Urothelium cell line (cell line): ENCODE data around the gene GALNT11.
"Not testable (repeated sequence)": the region's sequence is repeated elsewhere in the genome, so short reads cannot be mapped to it uniquely, and the experiment has no call there.

Experiments used
- DNase-seq: peaks from one replicate; pipeline ENCODE4 v3.0.0; 2011; ENCODE audit warnings: low spot score, mixed read lengths
- FAIRE-seq: peaks from 2 replicates; lab custom pipeline; 2011; peaks lifted over from hg19 to GRCh38; lab: Jason Lieb, UNC

Gene GALNT11

DNA sequence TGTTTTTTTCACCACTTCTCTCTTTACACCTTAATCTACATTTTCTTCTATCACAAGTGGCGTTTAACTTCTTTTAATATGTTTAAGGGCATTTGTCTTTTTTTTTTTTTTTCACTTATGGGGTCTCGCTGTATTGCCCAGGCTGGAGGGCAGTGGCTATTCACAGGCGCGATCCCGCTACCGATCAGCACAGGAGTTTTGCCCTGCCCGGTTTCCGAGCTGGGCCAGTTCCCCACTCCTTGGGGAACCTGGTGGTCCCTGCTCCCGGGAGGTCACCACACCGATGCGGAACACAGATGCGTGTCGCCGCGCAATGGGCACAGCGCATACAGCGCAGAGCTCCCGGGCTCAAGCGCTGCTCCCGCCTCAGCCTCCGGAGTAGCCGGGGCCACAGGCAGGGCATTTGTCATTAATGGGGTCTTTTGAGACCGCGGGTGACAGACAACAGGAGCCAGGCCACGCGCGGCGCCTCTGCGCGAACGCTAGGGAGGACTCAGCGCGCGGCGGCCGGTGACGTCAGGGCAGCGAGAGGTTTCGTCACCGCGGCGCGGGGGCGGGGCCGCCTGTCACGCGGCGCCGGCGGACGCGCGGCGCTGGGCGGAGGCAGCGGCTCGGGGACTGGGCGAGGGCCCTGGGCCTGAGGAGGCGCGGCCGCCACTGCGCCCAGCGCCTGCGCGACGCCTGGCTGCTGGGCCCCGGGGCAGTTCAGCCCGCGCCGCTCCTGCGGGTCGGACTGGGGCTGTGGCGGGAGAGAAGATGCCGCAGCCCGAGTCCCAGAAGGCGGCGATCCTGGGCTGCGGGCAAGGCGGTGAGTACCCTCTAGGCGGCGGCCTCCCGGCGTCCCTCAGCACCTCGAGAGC is at the start of gene GALNT11:
Gene GALNT11 (plus strand): TSS at position 598 of the 860 bp plus-strand sequence. CDS start 68,554 bp downstream, outside the sequence.
- no peak for FAIRE-seq
- peak; percentile 75 for DNase-seq

DNA sequence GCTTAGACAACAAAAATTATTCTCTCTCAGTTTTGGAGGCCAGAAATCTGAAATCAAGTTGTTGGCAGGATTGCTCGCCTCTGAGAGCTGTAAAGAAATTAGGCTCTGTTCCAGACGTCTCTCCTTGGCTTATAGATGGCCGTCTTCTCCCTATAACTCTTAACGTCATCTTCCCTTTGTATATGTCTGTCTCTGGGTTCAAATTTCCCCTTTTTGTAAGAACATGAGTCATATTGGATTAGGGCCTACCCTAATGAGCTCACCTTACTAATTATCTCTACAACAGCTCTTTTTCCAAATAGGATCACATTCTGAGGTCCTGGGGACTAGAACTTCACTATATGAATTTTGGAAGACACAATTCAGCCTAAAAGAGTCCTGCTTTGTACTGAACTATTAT is 46.9 kb upstream of the GALNT11 start:
- FAIRE-seq (no peak), DNase-seq (no peak)

DNA sequence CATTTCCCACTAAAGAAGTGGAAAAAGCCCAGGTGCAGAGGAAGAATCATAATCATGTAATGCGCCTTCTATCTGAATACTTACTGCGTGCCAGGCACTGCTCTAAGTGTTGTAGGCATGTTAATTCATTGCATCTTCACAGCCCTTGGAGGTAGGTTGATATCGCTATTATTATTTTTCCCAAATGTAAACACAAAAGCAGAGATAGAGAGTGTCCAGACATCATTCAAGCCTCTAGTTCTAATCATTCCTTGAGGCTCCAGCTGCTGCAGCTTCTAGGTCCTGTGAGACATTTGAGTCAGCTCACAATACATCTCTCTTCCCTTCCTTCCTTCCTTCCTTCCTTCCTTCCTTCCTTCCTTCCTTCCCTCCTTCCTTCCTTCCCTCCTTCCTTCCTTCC is 44.3 kb upstream of the GALNT11 start:
- FAIRE-seq (no peak), DNase-seq (no peak)

DNA sequence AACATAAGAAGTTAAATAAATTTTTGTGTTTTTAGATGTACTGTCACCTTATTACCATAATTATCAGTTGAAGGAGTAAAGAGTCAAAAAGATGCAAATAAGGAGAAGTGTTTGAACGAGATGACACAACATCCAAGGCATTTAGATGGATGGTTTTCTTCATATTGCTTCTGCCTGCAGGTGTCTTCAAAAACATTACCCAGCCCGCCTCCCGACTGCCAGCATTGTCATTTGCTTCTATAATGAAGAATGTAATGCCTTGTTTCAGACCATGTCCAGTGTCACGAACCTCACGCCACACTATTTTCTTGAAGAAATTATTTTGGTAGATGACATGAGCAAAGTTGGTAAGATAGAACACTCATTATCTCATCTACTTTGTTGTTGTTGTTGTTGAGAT is 42.7 kb upstream of the GALNT11 start:
- DNase-seq: no peak
- no peak for FAIRE-seq

DNA sequence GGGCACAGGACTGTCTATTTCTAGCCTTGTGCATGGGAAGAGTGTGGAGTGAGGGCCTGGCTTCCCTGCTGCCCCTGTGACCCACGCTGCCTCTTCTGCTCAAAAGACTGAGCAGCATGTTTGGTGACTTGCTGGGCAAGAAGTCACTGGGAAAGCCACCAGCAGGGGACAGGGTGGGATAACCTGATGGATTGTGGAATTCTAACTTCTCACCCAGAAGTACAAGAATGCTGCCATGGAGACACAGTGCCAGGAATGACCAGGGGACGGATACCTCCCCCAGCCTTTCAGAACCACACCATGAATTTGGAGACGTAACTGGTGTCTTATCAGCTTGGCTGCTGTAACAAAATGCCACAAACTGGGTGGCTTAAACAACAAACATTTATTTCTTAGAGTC is 40.9 kb upstream of the GALNT11 start:
- no peak for DNase-seq
- FAIRE-seq: no peak

DNA sequence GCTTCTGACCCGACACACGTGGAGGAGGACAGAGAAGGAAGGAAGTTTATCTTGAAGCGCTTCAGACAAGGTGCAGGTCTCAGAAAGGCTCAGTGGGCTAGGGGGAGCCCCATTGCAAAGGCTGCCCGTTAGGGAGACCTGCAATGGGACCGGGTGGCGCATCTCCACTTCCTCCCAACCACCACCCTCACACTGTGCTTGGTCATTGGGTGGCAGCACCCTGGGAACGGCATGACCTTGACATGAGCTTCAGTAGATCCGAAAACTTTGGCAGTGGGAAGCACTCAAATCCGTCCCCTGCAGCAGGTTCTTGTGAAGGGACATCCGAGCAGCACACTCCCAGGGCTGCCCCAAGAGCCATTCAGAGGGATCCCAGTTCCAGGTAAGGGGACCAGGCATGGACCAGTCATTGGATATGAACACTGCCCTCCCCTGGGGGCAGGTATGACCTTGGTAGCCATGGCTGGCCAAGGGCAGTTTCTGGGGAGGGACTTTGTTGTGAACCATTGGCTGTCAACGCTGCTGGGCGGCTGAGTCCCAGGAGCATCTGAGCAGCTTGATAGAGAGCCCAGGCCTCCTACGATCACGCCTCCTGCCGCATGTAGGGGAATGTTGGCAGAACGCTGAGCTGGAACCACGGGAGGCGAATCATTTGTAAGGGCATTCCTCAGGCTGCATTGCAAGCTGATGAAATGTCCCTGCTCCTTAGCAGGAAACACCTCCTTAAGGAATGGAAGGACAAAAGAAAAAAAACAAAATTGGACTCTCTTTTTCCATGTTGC is 37.5 kb upstream of the GALNT11 start:
- no peak for FAIRE-seq
- no peak for DNase-seq

DNA sequence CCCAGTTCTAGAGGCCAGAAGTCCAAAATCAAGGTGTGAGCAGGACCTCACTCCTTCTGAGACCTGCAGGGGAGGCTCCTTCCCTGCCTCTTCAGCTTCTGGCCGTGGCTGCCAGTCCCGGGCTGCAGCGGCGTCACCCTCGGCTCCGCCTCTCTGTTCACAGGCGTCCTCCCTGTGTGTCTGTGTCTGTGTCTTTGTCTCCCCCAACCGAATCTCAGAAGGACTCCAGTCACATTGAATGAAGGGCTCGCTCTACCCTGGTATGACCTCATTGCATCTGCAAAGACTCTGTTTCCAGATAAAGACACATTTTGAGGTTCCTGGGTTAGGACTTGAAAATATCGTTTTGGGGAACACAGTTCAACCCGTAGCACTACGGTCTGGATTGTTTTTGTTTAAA is 33.1 kb upstream of the GALNT11 start:
- FAIRE-seq (no peak), DNase-seq (peak; percentile 11)

DNA sequence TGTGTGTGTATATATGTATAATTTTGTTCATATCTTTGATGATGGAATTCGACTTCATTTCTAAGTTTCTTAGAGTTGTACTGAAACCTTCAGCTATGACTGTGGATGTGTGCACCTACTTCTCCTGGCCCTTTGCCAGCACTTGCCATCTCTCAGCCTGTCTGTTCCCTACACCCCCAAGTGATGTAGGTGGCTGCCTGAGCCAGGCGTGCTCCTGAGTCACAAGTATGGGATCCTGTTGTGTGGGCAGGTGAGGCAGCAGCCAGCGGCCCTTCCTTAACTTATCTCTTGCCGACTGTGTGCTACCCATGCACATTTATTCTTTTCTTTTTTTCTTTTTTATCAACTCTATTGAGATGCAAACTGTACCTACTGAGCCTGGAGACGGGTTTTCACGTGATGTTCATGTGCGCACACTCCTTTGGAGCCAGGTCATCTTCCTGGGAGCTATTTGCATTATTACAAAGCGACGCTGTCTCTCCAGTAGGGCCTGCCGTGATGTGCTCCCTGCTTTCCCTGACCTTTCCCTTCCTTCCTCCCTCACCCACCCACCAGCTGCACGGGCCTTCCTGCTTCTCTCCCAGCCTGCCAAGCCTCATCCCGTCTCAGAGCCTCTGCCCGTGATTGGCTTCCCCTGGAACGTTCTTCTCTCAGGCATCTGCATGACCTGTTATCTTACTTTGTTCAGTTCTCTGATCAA is 31.3 kb upstream of the GALNT11 start:
- DNase-seq: no peak
- FAIRE-seq: no peak

DNA sequence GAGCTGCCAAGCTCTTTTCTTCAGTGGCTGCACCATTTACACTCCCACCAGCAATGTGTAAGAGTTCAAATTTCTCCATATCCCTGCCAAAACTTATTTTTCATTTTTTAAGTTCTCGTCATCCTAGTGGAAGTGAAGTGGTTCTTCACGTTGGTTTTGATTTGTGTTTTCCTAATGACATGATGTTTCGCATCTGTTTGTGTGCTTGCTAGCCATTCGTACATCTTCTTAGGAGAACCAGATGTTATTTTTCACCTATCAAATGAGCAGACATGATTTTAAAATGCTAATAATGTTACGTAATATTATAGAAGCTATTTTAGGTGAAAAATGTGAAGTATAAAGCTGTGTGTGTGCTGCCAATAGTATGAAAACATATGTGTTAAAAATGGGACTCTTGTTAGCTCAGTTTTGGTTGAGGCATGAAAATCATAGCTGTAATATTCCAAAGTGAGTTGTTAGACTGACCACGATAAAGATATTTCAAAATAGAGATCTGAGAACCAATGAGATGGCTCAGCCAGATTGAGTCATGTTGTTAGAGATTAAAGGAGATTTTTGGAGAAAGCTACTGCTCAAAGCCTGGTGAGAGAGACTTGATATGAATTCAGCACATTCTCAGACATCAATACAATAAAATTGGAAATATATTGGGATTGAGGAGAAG is 25.9 kb upstream of the GALNT11 start:
- DNase-seq: no peak
- FAIRE-seq: no peak

DNA sequence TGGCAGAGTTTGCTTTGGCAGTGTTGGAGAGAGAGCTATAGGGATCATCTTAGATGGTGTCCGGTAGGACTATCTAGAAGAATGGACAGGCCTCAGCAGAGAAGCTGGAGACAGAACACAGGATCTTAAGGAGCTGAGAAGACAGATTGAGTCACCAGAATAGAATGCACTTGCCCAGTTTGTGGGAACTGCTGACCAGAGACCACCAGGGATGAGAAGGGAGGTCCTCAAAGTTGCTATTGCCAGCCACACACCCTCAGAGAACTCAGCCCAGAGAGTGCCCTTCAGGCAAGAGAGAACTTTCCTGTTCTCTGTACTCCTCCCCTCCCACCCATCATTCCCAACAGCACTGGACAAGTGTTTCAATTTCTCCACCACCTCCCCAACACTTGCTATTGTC is 25.3 kb upstream of the GALNT11 start:
- FAIRE-seq (no peak), DNase-seq (no peak)

DNA sequence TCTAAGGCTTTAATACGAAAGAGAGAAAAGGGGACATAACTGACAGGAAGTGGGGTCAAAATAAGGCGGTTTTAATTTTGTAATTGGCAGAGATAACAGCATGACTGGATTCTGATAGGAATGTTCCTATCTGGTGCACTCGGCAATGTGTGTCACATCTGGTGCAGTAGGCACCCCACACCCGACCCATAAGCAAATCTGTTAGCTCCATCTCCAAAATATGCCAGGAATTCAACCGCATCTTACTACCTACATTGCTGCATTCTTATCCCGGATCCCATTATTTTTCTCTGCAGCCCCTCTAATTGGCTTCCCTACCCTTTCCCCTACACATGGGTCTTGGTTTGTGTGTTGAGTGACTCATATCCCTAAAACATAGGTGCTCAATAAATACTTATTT is 19.1 kb upstream of the GALNT11 start:
- FAIRE-seq (no peak), DNase-seq (peak; percentile 35)

DNA sequence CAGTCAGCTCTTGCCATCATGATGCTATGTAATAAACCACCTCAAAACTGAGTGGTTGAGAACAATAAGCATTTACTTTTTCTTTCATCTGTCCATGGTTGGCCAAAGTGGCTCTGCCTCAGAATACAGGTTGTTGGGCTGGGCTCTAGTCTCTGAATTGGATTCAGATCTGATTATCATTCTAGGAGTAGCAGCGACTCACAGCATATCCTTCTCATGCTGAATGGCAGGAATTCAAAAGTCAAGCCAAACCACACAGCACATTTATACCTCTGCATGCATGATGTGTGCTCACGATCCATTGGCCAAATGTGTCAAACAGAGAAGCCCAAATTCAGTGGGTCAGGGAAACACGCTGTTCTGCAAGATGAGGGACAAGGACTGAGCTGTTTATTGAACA is 13.6 kb upstream of the GALNT11 start:
- no peak for FAIRE-seq
- DNase-seq: no peak

DNA sequence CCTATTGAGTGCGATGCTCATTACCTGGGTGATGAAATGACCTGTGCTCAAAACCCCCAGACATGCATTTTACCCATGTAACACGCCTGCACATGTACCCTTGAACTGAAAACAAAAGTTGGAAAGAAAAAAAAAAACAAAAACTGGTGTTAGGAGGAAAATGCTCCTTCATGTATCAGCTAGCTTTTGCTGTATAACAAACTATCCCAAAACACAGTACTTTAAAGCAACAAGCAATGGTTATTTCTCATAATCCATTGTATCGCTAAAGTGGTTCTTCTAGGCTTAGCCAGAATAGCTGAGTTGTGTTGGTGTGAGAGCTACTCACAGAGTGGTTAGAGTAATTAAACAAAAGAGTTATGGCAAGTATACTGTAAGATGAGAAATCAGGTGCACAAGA is 12.2 kb upstream of the GALNT11 start:
- no peak for DNase-seq
- no peak for FAIRE-seq

DNA sequence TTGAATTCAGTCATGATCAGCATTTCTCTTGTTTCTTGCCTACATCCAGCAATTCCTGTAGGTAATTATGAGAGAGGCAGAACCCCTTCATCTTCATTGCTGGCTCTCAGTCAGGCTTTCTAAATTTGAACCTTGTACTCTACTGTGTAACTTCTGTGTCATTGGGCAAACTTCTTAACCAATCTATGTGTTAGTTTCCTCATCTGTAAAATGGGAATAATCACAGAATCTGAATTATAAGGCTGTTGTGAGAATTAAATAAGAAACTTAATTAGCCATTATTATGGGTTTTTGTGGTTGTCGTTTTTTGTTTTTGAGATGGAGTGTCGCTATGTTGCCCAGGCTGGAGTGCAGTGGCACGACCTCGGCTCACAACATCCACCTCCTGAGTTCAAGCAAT is 11.5 kb upstream of the GALNT11 start:
- FAIRE-seq (no peak), DNase-seq (no peak)

DNA sequence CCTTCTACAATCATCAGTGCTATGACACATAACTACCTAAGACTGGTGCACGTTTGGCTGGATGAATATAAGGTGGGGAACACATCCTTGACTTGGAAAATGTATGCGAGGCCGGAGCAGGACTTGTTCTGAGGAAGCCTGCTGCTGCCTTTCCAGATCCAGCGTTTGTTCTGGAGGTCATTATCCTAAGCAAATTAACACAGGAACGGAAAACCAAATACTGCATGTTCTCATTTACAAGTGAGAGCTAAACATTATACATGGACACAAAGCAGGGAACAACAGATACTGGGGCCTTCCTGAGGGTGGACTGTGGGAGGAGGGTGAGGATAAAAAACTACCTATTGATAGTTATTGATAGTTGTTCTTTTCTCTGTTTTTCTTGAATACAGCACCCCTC is 10.8 kb upstream of the GALNT11 start:
- no peak for FAIRE-seq

DNA sequence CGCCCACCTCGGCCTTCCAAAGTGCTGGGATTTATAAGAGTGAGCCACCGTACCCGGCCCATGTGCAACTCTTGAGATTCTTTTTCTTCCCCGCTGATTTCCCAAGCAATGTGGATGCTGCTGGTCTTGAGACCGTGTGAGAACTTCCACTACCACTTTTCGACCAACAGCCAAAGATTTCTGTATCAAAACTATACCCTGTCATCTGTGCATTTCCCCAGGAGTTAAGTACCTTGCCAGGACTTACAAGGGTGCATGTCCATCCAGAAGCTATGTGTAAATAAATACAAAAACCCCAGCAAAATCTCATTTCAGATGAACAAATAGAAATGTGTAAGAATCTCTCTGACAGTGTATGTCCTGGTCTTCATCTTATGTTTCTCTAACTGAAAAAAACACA is 9.9 kb upstream of the GALNT11 start:
- DNase-seq (no peak), FAIRE-seq (no peak)

More for the DNA sequence above, 10.8 kb upstream of the GALNT11 start:
- no peak for DNase-seq

DNA sequence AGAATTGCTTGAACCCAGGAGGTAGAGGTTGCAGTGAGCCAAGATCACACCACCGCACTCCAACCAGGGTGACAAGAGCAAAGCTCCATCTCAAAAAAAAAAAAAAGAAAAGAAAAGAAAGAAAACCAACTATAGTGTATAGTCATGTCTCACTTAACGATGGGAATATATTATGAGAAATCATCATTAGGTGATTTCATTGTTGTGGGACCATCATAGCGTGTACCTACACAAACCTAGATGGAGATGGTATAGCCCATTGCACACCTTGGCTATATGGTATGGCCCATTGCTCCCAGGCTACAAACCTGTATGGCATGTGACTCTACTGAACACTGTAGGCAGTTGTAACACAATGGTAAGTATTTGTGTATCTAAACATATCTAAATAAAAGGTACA is 8.5 kb upstream of the GALNT11 start:
- FAIRE-seq (no peak), DNase-seq (no peak)

DNA sequence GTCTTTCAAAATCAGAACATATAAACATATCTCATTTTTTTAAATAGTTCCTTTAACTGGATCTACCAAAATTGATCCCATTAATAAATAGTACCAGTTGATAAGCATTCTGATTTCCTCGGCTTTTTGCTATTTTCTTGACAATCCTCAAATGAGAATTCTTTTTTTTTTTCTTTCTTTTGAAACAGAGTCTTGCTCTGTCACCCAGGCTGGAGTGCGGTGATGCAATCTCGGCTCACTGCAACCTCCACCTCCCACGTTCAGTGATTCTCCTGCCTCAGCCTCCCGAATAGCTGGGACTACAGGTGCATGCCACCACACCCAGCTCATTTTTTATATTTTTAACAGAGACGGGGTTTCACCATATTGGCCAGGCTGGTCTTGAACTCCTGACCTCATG is 7.8 kb upstream of the GALNT11 start:
- not testable (repeated sequence) for FAIRE-seq, DNase-seq

DNA sequence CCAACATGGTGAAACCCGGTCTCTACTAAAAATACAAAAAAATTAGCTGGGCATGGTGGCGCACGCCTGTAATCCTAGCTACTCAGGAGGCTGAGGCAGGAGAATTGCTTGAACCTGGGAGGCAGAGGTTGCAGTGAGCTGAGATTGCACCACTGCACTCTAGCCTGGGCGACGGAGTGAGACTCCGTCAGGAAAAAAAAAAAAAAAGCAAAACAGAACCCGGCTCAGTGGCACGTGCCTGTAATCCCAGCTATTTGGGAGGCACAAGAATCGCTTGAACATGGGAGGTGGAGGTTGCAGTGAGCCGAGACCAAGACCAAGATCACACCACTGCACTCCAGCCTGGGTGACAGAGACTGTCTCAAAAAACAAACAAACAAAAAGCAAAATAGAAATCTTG is 3.7 kb upstream of the GALNT11 start:
- not testable (repeated sequence) for FAIRE-seq, DNase-seq

DNA sequence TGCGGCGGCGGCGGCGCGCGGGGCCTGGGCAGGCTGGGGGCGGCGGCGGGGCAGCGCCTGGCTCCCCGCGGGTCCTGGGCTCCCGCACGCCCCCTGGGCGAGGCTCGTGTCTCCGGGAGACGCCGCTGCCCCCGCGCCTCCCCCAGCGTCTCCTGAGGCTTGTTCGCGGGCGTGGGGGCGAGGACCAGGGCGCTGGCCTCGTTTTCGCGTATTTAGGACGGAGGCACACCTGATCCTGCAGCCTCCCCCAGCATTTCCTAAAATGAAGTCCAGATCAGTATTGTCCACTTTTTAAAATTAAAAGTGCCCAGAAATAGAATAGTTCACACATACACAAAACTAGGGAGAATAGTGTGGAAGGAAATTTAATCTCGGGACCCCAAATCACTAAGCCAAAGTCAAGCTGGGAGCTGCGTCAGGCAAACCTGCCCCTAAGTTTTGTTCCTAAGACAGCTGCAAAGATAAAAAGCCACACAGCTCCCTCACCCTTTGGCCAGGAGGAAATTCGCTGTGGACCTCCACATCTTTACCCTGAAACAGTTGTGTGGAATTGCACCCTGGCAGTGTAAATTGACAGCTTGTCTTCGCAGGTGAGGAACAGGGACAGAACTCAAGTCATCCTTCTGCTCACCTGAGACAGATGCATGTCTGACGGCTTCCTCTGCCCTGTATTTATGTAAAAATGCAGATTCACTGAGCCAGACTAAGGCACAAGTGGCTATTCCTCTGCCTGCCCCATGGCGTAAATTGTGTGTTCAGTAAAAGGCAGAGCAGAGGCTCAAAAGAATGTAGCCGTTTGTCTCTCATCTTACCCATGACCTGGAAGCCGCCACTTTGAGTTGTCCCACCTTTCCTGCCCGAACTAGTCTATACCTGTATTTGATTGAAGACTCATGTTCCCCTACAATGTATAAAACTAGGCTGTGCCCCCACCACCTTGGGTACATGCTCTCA is 740 bp downstream of the GALNT11 start:
- DNase-seq (no peak), FAIRE-seq (no peak)
